WTC11 (cell line): ENCODE data around the gene F2RL2.

Experiments
- ATF3 ChIP-seq: sonication (generic); formaldehyde crosslinking; conservative IDR thresholded peaks from 2 replicates; pipeline ENCODE4 v1.8.1; 2022; ENCODE audit warnings: mild to moderate bottlenecking, missing genetic modification reagents
- ATF6 ChIP-seq: sonication (generic); formaldehyde crosslinking; IDR thresholded peaks from 2 replicates; pipeline ENCODE4 v1.8.1; 2023; ENCODE audit warnings: mild to moderate bottlenecking, missing genetic modification reagents
- CREB1 ChIP-seq: sonication (generic); formaldehyde crosslinking; IDR thresholded peaks from 2 replicates; pipeline ENCODE4 v1.8.0; 2023; ENCODE audit warnings: mild to moderate bottlenecking, missing genetic modification reagents
- CTCF ChIP-seq: fragments of 200-600 bp; IDR thresholded peaks from 2 replicates; pipeline ENCODE4 v1.8.0; 2022; ENCODE audit warnings: antibody characterized with exemption
- E2F5 ChIP-seq: sonication (generic); formaldehyde crosslinking; IDR thresholded peaks from 2 replicates; pipeline ENCODE4 v1.8.1; 2022; ENCODE audit warnings: mild to moderate bottlenecking, moderate library complexity, missing genetic modification reagents
- ELF4 ChIP-seq: sonication (generic); formaldehyde crosslinking; IDR thresholded peaks from 2 replicates; pipeline ENCODE4 v1.8.1; 2022; ENCODE audit warnings: low read depth, mild to moderate bottlenecking, moderate library complexity, missing genetic modification reagents
- ESRRA ChIP-seq: sonication (generic); formaldehyde crosslinking; IDR thresholded peaks from 2 replicates; pipeline ENCODE4 v1.8.1; 2022; ENCODE audit warnings: mild to moderate bottlenecking, missing genetic modification reagents, borderline replicate concordance
- JUN ChIP-seq: sonication (generic); formaldehyde crosslinking; IDR thresholded peaks from 2 replicates; pipeline ENCODE4 v1.8.0; 2023; ENCODE audit warnings: mild to moderate bottlenecking, missing genetic modification reagents
- RELA ChIP-seq: sonication (generic); formaldehyde crosslinking; IDR thresholded peaks from 2 replicates; pipeline ENCODE4 v1.8.1; 2022; ENCODE audit warnings: missing genetic modification reagents, mild to moderate bottlenecking, borderline replicate concordance
- SMAD3 ChIP-seq: sonication (generic); formaldehyde crosslinking; IDR thresholded peaks from 2 replicates; pipeline ENCODE4 v1.8.0; 2022; ENCODE audit warnings: missing genetic modification reagents, mild to moderate bottlenecking, borderline replicate concordance
- SP1 ChIP-seq: sonication (generic); formaldehyde crosslinking; conservative IDR thresholded peaks from 2 replicates; pipeline ENCODE4 v1.8.1; 2022; ENCODE audit warnings: missing genetic modification reagents
- TEAD4 ChIP-seq: sonication (generic); formaldehyde crosslinking; IDR thresholded peaks from 2 replicates; pipeline ENCODE4 v1.8.0; 2022; ENCODE audit warnings: mild to moderate bottlenecking, missing genetic modification reagents
- USF2 ChIP-seq: sonication (generic); formaldehyde crosslinking; IDR thresholded peaks from 2 replicates; pipeline ENCODE4 v1.8.1; 2023; ENCODE audit warnings: mild to moderate bottlenecking, missing genetic modification reagents, moderate library complexity

GRCh38 chr5:76617675-76618074, 5.5 kb downstream of the F2RL2 start:
- TF ChIP-seq CTCF (no peak), SP1 (no peak), USF2 (CRISPR knock-in tag) (no peak), ELF4 (CRISPR knock-in tag) (no peak), SMAD3 (CRISPR knock-in tag) (no peak), ATF6 (no peak), JUN (no peak), TEAD4 (CRISPR knock-in tag) (no peak), ESRRA (CRISPR knock-in tag) (no peak), E2F5 (CRISPR knock-in tag) (no peak), CREB1 (CRISPR knock-in tag) (no peak), RELA (CRISPR knock-in tag) (no peak), ATF3 (CRISPR knock-in tag) (no peak)
